Gastroesophageal sphincter (tissue), 3 donors: ENCODE data around the gene USP40.

Experiments
- CTCF ChIP-seq, 4 experiments: fragments of 200-600 bp in 2 of 4; fragments of 450-650 bp in 2 of 4; sonication (generic) in 1 of 4; IDR thresholded peaks; one replicate each; pipeline ENCODE4 v1.5.1; 2017 to 2019; ENCODE audit warnings: antibody characterized with exemption in 4 of 4, mild to moderate bottlenecking in 2 of 4, moderate library complexity in 2 of 4
- EP300 ChIP-seq: sonication (generic); formaldehyde crosslinking; IDR thresholded peaks from one replicate; pipeline ENCODE4 v1.6.1; 2017; ENCODE audit warnings: antibody characterized with exemption, mild to moderate bottlenecking
- POLR2A ChIP-seq, 2 donors: fragments of 450-650 bp; IDR thresholded peaks; one replicate each; pipeline ENCODE4 v1.6.1; 2017; ENCODE audit warnings: antibody characterized with exemption in 2 of 2, mild to moderate bottlenecking in 2 of 2, moderate library complexity in 1 of 2
- POLR2AphosphoS5 ChIP-seq: sonication (generic); formaldehyde crosslinking; IDR thresholded peaks from one replicate; pipeline ENCODE4 v1.6.1; 2017; ENCODE audit warnings: antibody characterized with exemption

- TF ChIP-seq CTCF (IDR thresholded peaks at IDR 0.05) = no peak
- TF ChIP-seq POLR2A (IDR thresholded peaks at IDR 0.05) = no peak
- TF ChIP-seq POLR2AphosphoS5 = no peak
- TF ChIP-seq EP300 = no peak
These were observed 84.0 kb downstream of the USP40 start for GRCh38 chr2:233482616-233483015.
